OCI-LY7 (cell line): ENCODE results near the gene CORO2B. TPM values are rescaled to one million over a fixed set of nuclear protein-coding genes. Genes with fewer than 3 reads are reported as not detected.
A peak's percentile ranks its signal among the peaks of the same experiment; 100 is the strongest.

Experiments used
- BruUV-seq: library from RNA; stranded (reverse); fragments of 400-500 nt; replicated peaks from 2 replicates; lab custom pipeline; 2021; lab: Mats Ljungman, UMichigan
- CTCF ChIA-PET: fragments of 300-600 bp; sonication (Branson Sonifier 250); formaldehyde crosslinking; loops from one replicate; lab custom pipeline; 2022; ENCODE audit warnings: antibody characterized with exemption; ENCODE audit not compliant: unreplicated experiment; lab: Charles Lee
- POLR2A ChIA-PET: fragments of 300-600 bp; sonication (Branson Sonifier 250); formaldehyde crosslinking; loops from one replicate; lab custom pipeline; 2022; ENCODE audit warnings: antibody characterized with exemption; lab: Charles Lee
- DNase-seq: peaks from one replicate; pipeline ENCODE4 v3.0.0-alpha.2; 2015; ENCODE audit warnings: low spot score
- H2AFZ ChIP-seq: fragments of 200-600 bp; sonication (generic), shearing (Covaris generic); 2 replicates; pipeline ENCODE4 v1.6.1; 2014; ENCODE audit warnings: mild to moderate bottlenecking, antibody characterized with exemption, low read length, moderate library complexity
- H3K27ac ChIP-seq: fragments of 200-600 bp; sonication (generic); 2 replicates; pipeline ENCODE4 v1.5.1; 2014; ENCODE audit warnings: mixed run types, low read depth, mild to moderate bottlenecking, moderate library complexity, low read length, inconsistent platforms; ENCODE audit not compliant: poor library complexity, severe bottlenecking
- H3K36me3 ChIP-seq: fragments of 200-600 bp; sonication (generic); 2 replicates; pipeline ENCODE4 v1.6.1; 2014; ENCODE audit warnings: mild to moderate bottlenecking, antibody characterized with exemption, low read length, moderate library complexity, mixed read lengths; ENCODE audit not compliant: insufficient read depth
- H3K4me1 ChIP-seq: fragments of 200-600 bp; sonication (generic); 2 replicates; pipeline ENCODE4 v1.5.1; 2014; ENCODE audit warnings: mild to moderate bottlenecking, low read length; ENCODE audit not compliant: insufficient read depth, poor library complexity, severe bottlenecking
- H3K4me2 ChIP-seq: fragments of 200-600 bp; sonication (generic); 2 replicates; pipeline ENCODE4 v1.6.1; 2014; ENCODE audit warnings: mild to moderate bottlenecking, low read length
- H3K4me3 ChIP-seq: fragments of 200-600 bp; sonication (generic); 2 replicates; pipeline ENCODE4 v1.5.1; 2014; ENCODE audit warnings: mild to moderate bottlenecking, low read depth, low read length; ENCODE audit not compliant: poor library complexity, severe bottlenecking
- H3K79me2 ChIP-seq: fragments of 200-600 bp; sonication (generic); 2 replicates; pipeline ENCODE4 v1.6.1; 2016; ENCODE audit warnings: low read depth, mild to moderate bottlenecking, low read length, moderate library complexity, mixed read lengths; ENCODE audit not compliant: insufficient read depth
- H3K9me2 ChIP-seq: fragments of 200-600 bp; sonication (generic); 2 replicates; pipeline ENCODE4 v1.6.1; 2016; ENCODE audit warnings: mild to moderate bottlenecking, low read length, mixed read lengths; ENCODE audit not compliant: insufficient read depth
- H3K9me3 ChIP-seq: fragments of 200-600 bp; sonication (generic); 2 replicates; pipeline ENCODE4 v1.6.1; 2014; ENCODE audit warnings: mild to moderate bottlenecking, mixed run types, low read length, mixed read lengths
- H4K20me1 ChIP-seq: fragments of 200-600 bp; sonication (generic); 2 replicates; pipeline ENCODE4 v1.6.1; 2014; ENCODE audit warnings: mild to moderate bottlenecking, antibody characterized with exemption, low read length, moderate library complexity, mixed read lengths; ENCODE audit not compliant: insufficient read depth
- CTCF ChIP-seq: fragments of 200-600 bp; sonication (generic); conservative IDR thresholded peaks from 2 replicates; pipeline ENCODE4 v1.5.1; 2014; ENCODE audit warnings: mild to moderate bottlenecking, antibody characterized with exemption, low read length, moderate library complexity, mixed read lengths
- EZH2phosphoT487 ChIP-seq: fragments of 200-600 bp; sonication (generic); IDR thresholded peaks from 2 replicates; pipeline ENCODE4 v1.6.1; 2018; ENCODE audit warnings: low read depth, borderline replicate concordance, mild to moderate bottlenecking, mixed run types, antibody characterized with exemption, low read length, moderate library complexity, mixed read lengths
- intact Hi-C: fragments of 100-400 bp; cut with micrococcal nuclease; formaldehyde crosslinking; loops from one replicate; pipeline ENCODE4 v1.10.0; 2022; ENCODE audit not compliant: unreplicated experiment
- total RNA-seq, 2 experiments: library from RNA; depleted of rRNA in 1 of 2; stranded (reverse); fragments of >200 nt in 1 of 2; shearing (Covaris generic) in 1 of 2; gene quantifications; 2 replicates each; pipeline ENCODE4 v1.2.3, GENCODE V29; 2014 to 2022

CORO2B gene
- total RNA-seq, 2 experiments from 2014 or later = 7.4 to 12.5 TPM

- Histone ChIP-seq H3K9me2 (no peaks in the 10 kb centered on the region), H2AFZ (no peak overlapping the region), H3K4me3 (no peak overlapping the region), H3K4me2 (peak overlapping the region; percentile 83), H4K20me1 (no peaks in the 10 kb centered on the region), H3K4me1 (peaks cover 80% of the 10 kb centered on the region), H3K9me3 (no peaks in the 10 kb centered on the region), H3K27ac (no peak overlapping the region), H3K79me2 (peaks cover 18% of the 10 kb centered on the region; the same call in 1 of the 2 replicates), H3K36me3 (no peaks in the 10 kb centered on the region)
- no TSS peak for BruUV-seq
- no peak for DNase-seq
- intact Hi-C loops = no loop called here
- TF ChIP-seq CTCF (no peak), EZH2phosphoT487 (no peak)
- POLR2A ChIA-PET = interaction anchor here (1.0 to 2.4 kb wide), 3 partner anchors 10 to 58 kb away, joined by 3 to 6 read pairs (median 4); no protein-coding TSS in a partner anchor
- CTCF ChIA-PET = interaction anchor here (1.1 kb wide), 1 partner anchor 56 kb away, joined by 4 read pairs; no protein-coding TSS in a partner anchor
These were observed 2.4 kb upstream of the CORO2B start for GRCh38 chr15:68576235-68576892.

GRCh38 chr15:68578175-68578979 lies 416 bp upstream of the CORO2B start:
- Histone ChIP-seq H2AFZ (peak overlapping the region; percentile 41; the same call in 1 of the 2 replicates), H3K4me1 (peaks cover 80% of the 10 kb centered on the region), H3K79me2 (peaks cover 33% of the 10 kb centered on the region; the same call in 1 of the 2 replicates), H4K20me1 (no peaks in the 10 kb centered on the region), H3K4me2 (peak overlapping the region; percentile 83), H3K9me3 (no peaks in the 10 kb centered on the region), H3K9me2 (no peaks in the 10 kb centered on the region), H3K27ac (peak overlapping the region; percentile 65), H3K4me3 (peak overlapping the region; percentile 77), H3K36me3 (no peaks in the 10 kb centered on the region)
- BruUV-seq = no TSS peak
- CTCF ChIA-PET = no interaction called here
- peak; percentile 76 for DNase-seq
- TF ChIP-seq CTCF = peak; percentile 67
- TF ChIP-seq EZH2phosphoT487 = no peak
- intact Hi-C loops = loop anchor here (1.0 kb wide), 3 partner anchors 19 to 96 kb away; no protein-coding TSS in a partner anchor
- POLR2A ChIA-PET = interaction anchor here (0.7 to 2.4 kb wide), 2 partner anchors 10 to 53 kb away, joined by 5 to 6 read pairs; no protein-coding TSS in a partner anchor
